Adrenal gland (tissue), 12 donors: Measurements from ENCODE around the gene RAB9B. TPM values are rescaled to one million over a fixed set of nuclear protein-coding genes. Genes with fewer than 3 reads are reported as not detected.

Source experiments
- DNase-seq, 7 donors: peaks; one replicate each; pipeline ENCODE4 v3.0.0-alpha.2; 2019 to 2020
- H3K27ac ChIP-seq, 5 donors: fragments of 200-600 bp; sonication (generic) in 4 of 5; 1 replicate in 3 of 5; 2 replicates in 2 of 5; pipeline versions ENCODE4 v1.5.1 to v1.8.0; 2016 to 2020; ENCODE audit warnings: mild to moderate bottlenecking in 1 of 5
- H3K27me3 ChIP-seq: fragments of 200-600 bp; 2 replicates; pipeline ENCODE4 v1.8.0; 2021
- H3K36me3 ChIP-seq, 2 donors: fragments of 200-600 bp; replicated peaks in 1 of 2; 1 replicate in 1 of 2; 2 replicates in 1 of 2; pipeline versions ENCODE4 v1.5.1 to v1.8.0; 2018 to 2022
- H3K4me1 ChIP-seq, 2 donors: fragments of 200-600 bp; replicated peaks in 1 of 2; 1 replicate in 1 of 2; 2 replicates in 1 of 2; pipeline versions ENCODE4 v1.5.1 to v1.8.0; 2018 to 2021
- H3K4me3 ChIP-seq, 4 donors: fragments of 200-600 bp; sonication (generic) in 3 of 4; one replicate each; pipeline ENCODE4 v1.5.1; 2016 to 2018
- H3K9me3 ChIP-seq, 3 donors: fragments of 200-600 bp; sonication (generic) in 1 of 3; replicated peaks in 1 of 3; 1 replicate in 2 of 3; 2 replicates in 1 of 3; pipeline versions ENCODE4 v1.5.1 to v1.8.0; 2016 to 2021
- POLR2A ChIP-seq, 2 donors: fragments of 450-650 bp; IDR thresholded peaks; one replicate each; pipeline ENCODE4 v1.6.1; 2017; ENCODE audit warnings: antibody characterized with exemption in 2 of 2, mild to moderate bottlenecking in 2 of 2, moderate library complexity in 1 of 2
- WGBS, 4 donors: extraction: QIAGEN DNeasy Blood & Tissue Kit in 2 of 4; methylation state at CpG; one replicate each; pipeline versions ENCODE4 v1.1.5 to v1.1.7; 2013 to 2017; 5-methylcytosine and 5-hydroxymethylcytosine counted together
- intact Hi-C, 2 donors: fragments of 100-400 bp; cut with DNase I; formaldehyde crosslinking; loops; one replicate each; pipeline versions ENCODE4 v1.14.1 to v1.15.0; 2022 to 2023
- polyA plus RNA-seq, 3 donors: library from polyadenylated mRNA; stranded (reverse); fragments of 200-250 nt in 2 of 3; fragments of 350-450 nt in 1 of 3; fragmentation: Illumina TruSeq in 1 of 3; extraction: RNeasy Lipid Tissue Mini Kit (QIAGEN cat#74804) in 1 of 3; gene quantifications; one replicate each; pipeline ENCODE4 v1.2.3, GENCODE V29; 2013 to 2014
- total RNA-seq, 9 donors: library from RNA; depleted of rRNA in 4 of 9; stranded (reverse); fragments of >200 nt in 4 of 9; fragments of 120-200 nt in 1 of 9; fragmentation: NEBNext Ultra II Directional in 1 of 9; extraction: Animal tissue kit (Norgen Biotek cat#: 25700) in 1 of 9; gene quantifications; one replicate each; pipeline versions ENCODE4 v1.1.0 to v1.2.4, GENCODE V29; 2013 to 2023
- TF ChIP-seq, protein P1 (sequence below), 6 experiments: fragments of 450-650 bp in 4 of 6; fragments of 200-600 bp in 2 of 6; sonication (generic) in 1 of 6; IDR thresholded peaks; 1 replicate in 5 of 6; 2 replicates in 1 of 6; pipeline versions ENCODE4 v1.5.1 to v1.8.0; 2016 to 2021; ENCODE audit warnings: antibody characterized with exemption in 6 of 6, mild to moderate bottlenecking in 2 of 6, moderate library complexity in 1 of 6
- donor health status: healthy with polysubstance abuse.
- donor health status: Bipolar disorder and iron deficiency.
- donor health status: DM: yes; HTN: yes; CAD: no.
- donor health status: DM: no; HTN: no; CAD: no.
- donor health status: DM: no; HTN: no; CAD: no.
- donor health status: DM: yes; HTN: yes; CAD: no.

RAB9B gene
- total and polyA plus RNA-seq, 12 donors = 0.09 to 6.3 (median 1.9) TPM

- Histone ChIP-seq H3K27me3 (peaks cover 13% of the 10 kb centered on the region), H3K9me3 (no peaks in the 10 kb centered on the region), H3K4me1 (no peaks in the 10 kb centered on the region), H3K4me3 (no peak overlapping the region), H3K27ac (no peak overlapping the region), H3K36me3 (no peaks in the 10 kb centered on the region)
- no peak for DNase-seq
- intact Hi-C loops = no loop called here
- 55 to 81% (median 59%) methylated on average over 3 of the region's 3 CpGs for WGBS, 4 donors
- TF ChIP-seq, protein P1, sequence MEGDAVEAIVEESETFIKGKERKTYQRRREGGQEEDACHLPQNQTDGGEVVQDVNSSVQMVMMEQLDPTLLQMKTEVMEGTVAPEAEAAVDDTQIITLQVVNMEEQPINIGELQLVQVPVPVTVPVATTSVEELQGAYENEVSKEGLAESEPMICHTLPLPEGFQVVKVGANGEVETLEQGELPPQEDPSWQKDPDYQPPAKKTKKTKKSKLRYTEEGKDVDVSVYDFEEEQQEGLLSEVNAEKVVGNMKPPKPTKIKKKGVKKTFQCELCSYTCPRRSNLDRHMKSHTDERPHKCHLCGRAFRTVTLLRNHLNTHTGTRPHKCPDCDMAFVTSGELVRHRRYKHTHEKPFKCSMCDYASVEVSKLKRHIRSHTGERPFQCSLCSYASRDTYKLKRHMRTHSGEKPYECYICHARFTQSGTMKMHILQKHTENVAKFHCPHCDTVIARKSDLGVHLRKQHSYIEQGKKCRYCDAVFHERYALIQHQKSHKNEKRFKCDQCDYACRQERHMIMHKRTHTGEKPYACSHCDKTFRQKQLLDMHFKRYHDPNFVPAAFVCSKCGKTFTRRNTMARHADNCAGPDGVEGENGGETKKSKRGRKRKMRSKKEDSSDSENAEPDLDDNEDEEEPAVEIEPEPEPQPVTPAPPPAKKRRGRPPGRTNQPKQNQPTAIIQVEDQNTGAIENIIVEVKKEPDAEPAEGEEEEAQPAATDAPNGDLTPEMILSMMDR (IDR thresholded peaks at IDR 0.05) = no peak
- no peak for TF ChIP-seq POLR2A (IDR thresholded peaks at IDR 0.05)
Observed at GRCh38 chrX:103783196-103783595, 48.9 kb downstream of the RAB9B start.

- no peak overlapping the region for H3K27ac ChIP-seq
- intact Hi-C loops = no loop called here
- no peak for DNase-seq
Observed at GRCh38 chrX:103782640-103783039, 49.4 kb downstream of the RAB9B start.

DNA sequence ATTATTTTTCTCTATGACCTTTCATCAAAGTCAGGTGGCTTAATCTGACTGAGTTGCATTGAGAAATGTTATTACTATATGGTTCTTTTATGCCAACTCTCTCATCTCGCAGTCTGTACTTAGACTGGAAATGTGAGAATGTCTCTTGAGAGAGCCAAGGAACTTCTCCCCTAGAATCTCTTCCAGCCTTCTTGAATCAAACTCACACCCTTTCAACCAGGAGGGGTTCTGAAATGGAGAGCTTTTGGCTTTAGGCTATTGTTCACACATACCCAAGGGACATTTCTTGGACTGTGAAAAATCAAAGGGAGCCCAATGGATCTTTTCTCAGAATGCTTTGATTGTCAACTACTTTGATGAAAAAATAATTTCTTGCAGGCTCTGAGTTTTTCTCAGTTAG is 50.4 kb downstream of the RAB9B start:
- Histone ChIP-seq H3K27me3 (peaks cover 20% of the 10 kb centered on the region), H3K4me3 (no peak overlapping the region), H3K4me1 (no peaks in the 10 kb centered on the region), H3K27ac (no peak overlapping the region), H3K36me3 (no peaks in the 10 kb centered on the region), H3K9me3 (no peaks in the 10 kb centered on the region)
- no peak for TF ChIP-seq POLR2A (IDR thresholded peaks at IDR 0.05)
- TF ChIP-seq, protein P1 (IDR thresholded peaks at IDR 0.05) = no peak
- WGBS, 4 donors = 84 to 100% (median 90%) methylated on average over 1 of the region's 1 CpG
- no peak for DNase-seq
- intact Hi-C loops = no loop called here

More at GRCh38 chrX:103782640-103783039, 49.4 kb downstream of the RAB9B start:
- TF ChIP-seq, protein P1 (IDR thresholded peaks at IDR 0.05) = no peak
- TF ChIP-seq POLR2A (IDR thresholded peaks at IDR 0.05) = no peak
- H3K4me1 ChIP-seq = no peaks in the 10 kb centered on the region
- 70 to 83% (median 79%) methylated on average over 3 of the region's 3 CpGs; no CpG with 5 or more reads in 1 of the 4 donors for WGBS, 4 donors
- no peaks in the 10 kb centered on the region for H3K9me3 ChIP-seq
- H3K4me3 ChIP-seq = no peak overlapping the region
- no peaks in the 10 kb centered on the region for H3K36me3 ChIP-seq
- H3K27me3 ChIP-seq = peaks cover 19% of the 10 kb centered on the region

DNA sequence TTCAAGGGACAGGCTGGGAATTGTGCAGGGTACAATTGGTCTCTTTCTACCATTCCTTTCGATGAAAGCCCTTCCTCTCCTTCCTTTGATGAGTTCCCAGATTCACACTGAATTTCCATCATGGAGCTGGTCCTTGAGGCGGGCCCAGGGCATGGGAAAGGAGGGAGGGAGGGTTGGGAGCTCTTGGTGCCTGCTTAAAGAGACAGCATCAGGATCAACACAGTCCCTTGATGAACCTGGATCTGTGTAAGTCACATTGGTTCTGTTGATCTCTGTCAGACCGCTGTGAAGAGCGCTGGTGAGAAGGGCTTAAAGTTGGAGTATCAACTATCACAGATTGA is 51.0 kb downstream of the RAB9B start:
- no peak for DNase-seq
- H3K4me3 ChIP-seq = no peak overlapping the region
- no peak overlapping the region for H3K27ac ChIP-seq
- H3K4me1 ChIP-seq = no peaks in the 10 kb centered on the region
- H3K27me3 ChIP-seq = peaks cover 16% of the 10 kb centered on the region
- H3K36me3 ChIP-seq = no peaks in the 10 kb centered on the region
- no peaks in the 10 kb centered on the region for H3K9me3 ChIP-seq
- WGBS, 4 donors = 72 to 92% (median 85%) methylated on average over 4 of the region's 4 CpGs
- TF ChIP-seq POLR2A (IDR thresholded peaks at IDR 0.05) = no peak
- TF ChIP-seq, protein P1 (IDR thresholded peaks at IDR 0.05) = no peak
- intact Hi-C loops = no loop called here
